Cerebellar cortex (tissue), 1 donor: ENCODE results near the gene ACOXL.
"Not testable (repeated sequence)": the region's sequence is repeated elsewhere in the genome, so short reads cannot be mapped to it uniquely, and the experiment has no call there.

Experiments
- DNase-seq: peaks from one replicate; pipeline ENCODE4 v3.0.0-alpha.2; 2015; ENCODE audit warnings: low spot score

The ACOXL gene

GRCh38 chr2:111061191-111061590 lies 328.8 kb downstream of the ACOXL start:
- DNase-seq, result no peak

- DNase-seq, result no peak
These were observed 330.0 kb downstream of the ACOXL start for GRCh38 chr2:111062417-111062816.

- DNase-seq, result no peak
These were observed 333.8 kb downstream of the ACOXL start for GRCh38 chr2:111066062-111066593.

- no peak for DNase-seq
These were observed 336.2 kb downstream of the ACOXL start for GRCh38 chr2:111068435-111069058.

- no peak for DNase-seq
These were observed 337.3 kb downstream of the ACOXL start for GRCh38 chr2:111069722-111070121.

GRCh38 chr2:111071600-111072171 lies 339.3 kb downstream of the ACOXL start:
- no peak for DNase-seq

- DNase-seq, result no peak
These were observed 340.0 kb downstream of the ACOXL start for GRCh38 chr2:111072220-111072871.

- not testable (repeated sequence) for DNase-seq
These were observed 350.3 kb downstream of the ACOXL start for GRCh38 chr2:111082659-111083058.

GRCh38 chr2:111091811-111092211 lies 359.4 kb downstream of the ACOXL start:
- DNase-seq, result no peak

- DNase-seq, result no peak
These were observed 362.3 kb downstream of the ACOXL start for GRCh38 chr2:111094691-111095090.

GRCh38 chr2:111095434-111095833 lies 363.1 kb downstream of the ACOXL start:
- no peak for DNase-seq

- DNase-seq, result no peak
These were observed 367.0 kb downstream of the ACOXL start for GRCh38 chr2:111099402-111099801.

GRCh38 chr2:111100087-111100764 lies 367.9 kb downstream of the ACOXL start:
- DNase-seq, result no peak

- no peak for DNase-seq
These were observed 368.4 kb downstream of the ACOXL start for GRCh38 chr2:111100765-111101162.

GRCh38 chr2:111101592-111101991 lies 369.2 kb downstream of the ACOXL start:
- DNase-seq, result no peak

GRCh38 chr2:111102216-111102615 lies 369.8 kb downstream of the ACOXL start:
- DNase-seq, result no peak

- DNase-seq, result no peak
These were observed 373.6 kb downstream of the ACOXL start for GRCh38 chr2:111105926-111106325.

- DNase-seq, result no peak
These were observed 374.3 kb downstream of the ACOXL start for GRCh38 chr2:111106706-111107105.

- DNase-seq, result no peak
These were observed 376.4 kb downstream of the ACOXL start for GRCh38 chr2:111108745-111109271.

GRCh38 chr2:111111101-111111755 lies 378.9 kb downstream of the ACOXL start:
- no peak for DNase-seq

GRCh38 chr2:111113838-111114237 lies 381.5 kb downstream of the ACOXL start:
- DNase-seq, result no peak
